ENCODE data around the gene RTCA. TPM values are rescaled to one million over a fixed set of nuclear protein-coding genes. Genes with fewer than 3 reads are reported as not detected.

RTCA gene
- polyA plus RNA-seq, 2 of the 4 experiments (the other 2 are of a cell fraction): 23.8 to 39.5 TPM

GRCh38 chr1:100266741-100267140 is 725 bp downstream of the RTCA start:
- Histone ChIP-seq H3K27ac (peak overlapping the region; percentile 92 to 98), H3K4me1 (peaks cover 14% of the 10 kb centered on the region; the same call in 1 of the 3 replicates), H3K4me2 (peak overlapping the region; percentile 99), H3K9me3 (no peaks in the 10 kb centered on the region), H3K4me3 (peak overlapping the region; percentile 88)
- peak; percentile 61 to 69; a peak in 5 of 6 replicates for ATAC-seq
- no peak for FAIRE-seq
- ChIA-PET POLR2A (interaction anchor here (2.1 to 2.3 kb wide), 2 partner anchors 17 to 86 kb away, joined by 10 to 18 read pairs; partner anchors contain the start of genes CDC14A and DBT), CTCF (interaction anchor here (1.1 kb wide), 1 partner anchor 90 kb away, joined by 3 read pairs; no protein-coding TSS in a partner anchor)
- DNase-seq (ENCODE audit: low read depth in 1 of 2, low spot score in 1 of 2): no peak
- 1% methylated on average over 8 of the region's 8 CpGs for WGBS (ENCODE audit: missing lambda C conversion rate)
- TF ChIP-seq TP53 (CRISPR knock-in tag; IDR thresholded peaks at IDR 0.05) (no peak), EHMT2 (IDR thresholded peaks at IDR 0.05; ENCODE audit: low read depth) (no peak), CHD4 (IDR thresholded peaks at IDR 0.05; ENCODE audit: borderline replicate concordance) (no peak), SREBF2 (IDR thresholded peaks at IDR 0.05) (no peak), PBX3 (IDR thresholded peaks at IDR 0.05) (no peak), FOSB (CRISPR knock-in tag; IDR thresholded peaks at IDR 0.05) (no peak), RARB (CRISPR knock-in tag; IDR thresholded peaks at IDR 0.05) (no peak), CBX2 (IDR thresholded peaks at IDR 0.05; ENCODE audit: borderline replicate concordance, low read depth) (no peak), CHD2 (IDR thresholded peaks at IDR 0.05; ENCODE audit: low read length, partially characterized antibody) (no peak), HEYL (CRISPR knock-in tag; IDR thresholded peaks at IDR 0.05) (no peak), CBX8 (IDR thresholded peaks at IDR 0.05) (no peak), EHF (CRISPR knock-in tag; IDR thresholded peaks at IDR 0.05) (no peak), TFCP2L1 (CRISPR knock-in tag; IDR thresholded peaks at IDR 0.05) (no peak), GATA3 (IDR thresholded peaks at IDR 0.05; ENCODE audit: borderline replicate concordance) (no peak), ZSCAN20 (CRISPR knock-in tag; IDR thresholded peaks at IDR 0.05) (no peak), HMGXB4 (CRISPR knock-in tag; IDR thresholded peaks at IDR 0.05; ENCODE audit: borderline replicate concordance) (no peak), ELK1 (IDR thresholded peaks at IDR 0.05; ENCODE audit: low read depth, low read length) (no peak), HOXA7 (CRISPR knock-in tag; IDR thresholded peaks at IDR 0.05) (no peak), HES2 (IDR thresholded peaks at IDR 0.05) (no peak)

- WGBS (ENCODE audit: missing lambda C conversion rate): 92% methylated on average over 1 of the region's 1 CpG
- peak overlapping the region; percentile 99 for H3K4me2 ChIP-seq
- DNase-seq (ENCODE audit: low read depth in 1 of 2, low spot score in 1 of 2) (no peak), ATAC-seq (no peak), FAIRE-seq (no peak)
- H3K27ac ChIP-seq: peak overlapping the region in 1 of 2 experiments; percentile 98; a peak in 2 of 6 replicates
- peak overlapping the region; percentile 88 for H3K4me3 ChIP-seq
- peaks cover 14% of the 10 kb centered on the region; the same call in 1 of the 3 replicates for H3K4me1 ChIP-seq
- ChIA-PET CTCF (interaction anchor here (1.1 kb wide), 1 partner anchor 89 kb away, joined by 3 read pairs; no protein-coding TSS in a partner anchor), POLR2A (interaction anchor here (2.1 to 2.3 kb wide), 2 partner anchors 17 to 85 kb away, joined by 10 to 18 read pairs; partner anchors contain the start of genes CDC14A and DBT)
- TF ChIP-seq MAZ (IDR thresholded peaks at IDR 0.05; ENCODE audit: borderline replicate concordance, low read depth, low read length) (no peak), FOSL2 (IDR thresholded peaks at IDR 0.05) (no peak), FOSL2 (CRISPR knock-in tag; IDR thresholded peaks at IDR 0.05) (no peak), KDM5A (IDR thresholded peaks at IDR 0.05) (no peak), ZC3H11A (IDR thresholded peaks at IDR 0.05) (no peak), RCOR1 (IDR thresholded peaks at IDR 0.05; ENCODE audit: low read depth, low read length) (no peak), BCL3 (IDR thresholded peaks at IDR 0.05) (no peak), RAD21 (conservative IDR thresholded peaks at IDR 0.05 in 1 of 2, IDR thresholded peaks at IDR 0.05 in 1 of 2) (no peak), ZFP36 (IDR thresholded peaks at IDR 0.05; ENCODE audit: borderline replicate concordance, partially characterized antibody) (no peak)
- no peaks in the 10 kb centered on the region for H3K9me3 ChIP-seq
Observed at GRCh38 chr1:100267284-100267683, 1.3 kb downstream of the RTCA start.

Measured in A549 (cell line).